NCI-H748 (cell line): ENCODE results near the gene LYPLAL1.
"Not testable (repeated sequence)": the region's sequence is repeated elsewhere in the genome, so short reads cannot be mapped to it uniquely, and the experiment has no call there.

ENCODE experiments used
- DNase-seq: peaks from one replicate; lab custom pipeline; 2025; ENCODE audit not compliant: unreplicated experiment; lab: John Stamatoyannopoulos, UW

LYPLAL1 gene

GRCh38 chr1:219209578-219209977 is 35.9 kb downstream of the LYPLAL1 start:
- DNase-seq = no peak

- no peak for DNase-seq
Measured at GRCh38 chr1:219210067-219210466, 36.4 kb downstream of the LYPLAL1 start.

GRCh38 chr1:219215477-219215876 is 41.8 kb downstream of the LYPLAL1 start:
- DNase-seq = no peak

- no peak for DNase-seq
Measured at GRCh38 chr1:219220945-219221344, 47.3 kb downstream of the LYPLAL1 start.

- DNase-seq = no peak
Measured at GRCh38 chr1:219223496-219223895, 49.8 kb downstream of the LYPLAL1 start.

GRCh38 chr1:219226196-219226595 is 52.5 kb downstream of the LYPLAL1 start:
- DNase-seq = no peak

- DNase-seq = no peak
Measured at GRCh38 chr1:219227360-219228057, 53.8 kb downstream of the LYPLAL1 start.

- DNase-seq = no peak
Measured at GRCh38 chr1:219228058-219228419, 54.4 kb downstream of the LYPLAL1 start.

- no peak for DNase-seq
Measured at GRCh38 chr1:219232890-219233289, 59.2 kb downstream of the LYPLAL1 start.

- no peak for DNase-seq
Measured at GRCh38 chr1:219235903-219236481, 62.3 kb downstream of the LYPLAL1 start.

GRCh38 chr1:219236933-219237610 is 63.4 kb downstream of the LYPLAL1 start:
- DNase-seq = no peak

- DNase-seq = no peak
Measured at GRCh38 chr1:219239518-219239917, 65.8 kb downstream of the LYPLAL1 start.

- DNase-seq = no peak
Measured at GRCh38 chr1:219244864-219245263, 71.2 kb downstream of the LYPLAL1 start.

GRCh38 chr1:219247441-219247840 is 73.8 kb downstream of the LYPLAL1 start:
- DNase-seq = no peak

GRCh38 chr1:219250468-219250867 is 76.8 kb downstream of the LYPLAL1 start:
- DNase-seq = not testable (repeated sequence)

- no peak for DNase-seq
Measured at GRCh38 chr1:219257751-219258150, 84.1 kb downstream of the LYPLAL1 start.

GRCh38 chr1:219261454-219261853 is 87.8 kb downstream of the LYPLAL1 start:
- no peak for DNase-seq
